Myometrial cell (primary cell): ENCODE results near the gene POLR1H. TPM values are rescaled to one million over a fixed set of nuclear protein-coding genes. Genes with fewer than 3 reads are reported as not detected.

Source experiments
- total RNA-seq: library from RNA; depleted of rRNA; stranded (reverse); fragments of >200 nt; gene quantifications from 2 replicates; pipeline ENCODE4 v1.2.3, GENCODE V29; 2015

Gene POLR1H, protein sequence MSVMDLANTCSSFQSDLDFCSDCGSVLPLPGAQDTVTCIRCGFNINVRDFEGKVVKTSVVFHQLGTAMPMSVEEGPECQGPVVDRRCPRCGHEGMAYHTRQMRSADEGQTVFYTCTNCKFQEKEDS
- total RNA-seq: 33.0 and 40.4 TPM in 2 replicates

DNA sequence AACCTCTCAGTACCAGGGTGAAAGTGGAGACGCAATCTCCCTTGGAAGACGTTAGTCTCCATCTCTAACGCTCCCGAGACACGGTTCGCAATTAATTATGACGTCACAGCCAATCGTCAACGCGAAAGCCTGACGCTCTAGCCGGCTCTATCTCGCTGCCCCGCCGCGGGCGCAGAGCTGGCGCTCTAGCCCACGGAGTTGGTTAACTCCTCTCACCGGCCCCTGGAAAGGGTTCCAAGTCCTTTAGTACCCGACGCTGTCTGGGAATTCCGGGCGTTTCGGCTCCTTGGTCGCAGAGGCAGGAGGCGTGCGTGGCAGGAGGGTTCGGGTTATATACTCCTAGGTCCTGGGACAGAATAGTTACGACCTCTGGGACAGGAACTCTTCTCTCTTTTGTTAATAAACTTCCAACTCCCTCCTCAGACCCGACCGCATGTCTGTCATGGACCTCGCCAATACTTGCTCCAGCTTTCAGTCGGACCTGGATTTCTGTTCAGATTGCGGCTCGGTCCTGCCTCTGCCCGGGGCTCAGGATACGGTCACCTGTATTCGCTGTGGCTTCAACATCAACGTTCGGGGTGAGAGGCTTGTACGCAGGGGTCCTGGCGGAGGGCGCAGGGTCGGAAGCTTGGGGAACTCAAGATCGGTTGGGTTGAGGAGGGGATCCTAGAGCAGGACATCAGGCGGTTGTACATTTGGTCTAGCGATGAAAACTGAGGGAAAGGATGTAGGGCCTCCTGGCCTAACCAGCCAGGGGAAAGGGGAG lies at the start of gene POLR1H:
POLR1H (plus strand) TSS at position 174 of the 766 bp plus-strand sequence; CDS start at position 434, 260 bp downstream.

DNA sequence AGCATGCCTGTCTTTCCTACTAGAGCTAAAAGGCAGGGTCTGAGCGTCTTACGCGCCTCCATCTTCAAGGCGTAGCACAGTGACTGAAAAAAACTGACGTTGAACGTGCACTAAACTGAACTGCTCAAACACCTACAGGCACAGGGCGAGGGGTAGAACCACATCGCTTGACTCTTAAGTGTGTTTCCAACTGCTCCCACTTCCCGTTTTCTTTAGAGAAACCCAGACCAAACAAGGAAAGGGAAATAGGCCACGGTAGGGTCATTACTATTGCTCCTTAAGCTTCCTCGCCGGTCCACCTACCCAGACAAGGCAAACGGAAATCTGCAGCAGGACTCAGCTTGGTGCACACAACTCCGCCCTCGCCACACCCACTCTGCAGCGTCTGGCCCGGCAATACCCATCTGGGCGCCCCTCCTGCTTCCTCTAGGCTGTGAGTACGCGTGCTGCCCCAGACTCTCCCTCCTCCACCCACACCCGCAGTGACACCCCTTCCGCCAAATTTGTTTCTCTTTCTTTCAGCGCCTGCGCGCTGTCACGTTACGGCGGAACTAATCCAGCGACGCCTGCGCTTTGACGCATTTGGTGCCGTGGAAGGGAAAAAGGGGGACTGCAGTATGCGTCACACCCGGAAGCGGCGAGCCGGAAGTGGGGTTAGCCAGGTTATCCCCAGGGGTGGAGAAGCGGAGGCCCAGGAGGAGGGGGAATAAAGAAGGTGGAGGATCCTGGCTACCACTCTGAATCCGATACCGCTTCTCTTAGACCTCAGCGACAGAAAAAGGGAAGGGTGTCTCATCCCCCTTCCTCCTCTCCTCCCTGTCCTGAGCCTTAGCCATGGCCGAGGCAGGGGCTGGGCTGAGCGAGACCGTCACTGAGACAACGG lies 5.8 kb downstream of the POLR1H start, which contains the start of gene PPP1R11:
PPP1R11 (plus strand) TSS at position 622 of the 883 bp plus-strand sequence; CDS start at position 835, 213 bp downstream.

DNA sequence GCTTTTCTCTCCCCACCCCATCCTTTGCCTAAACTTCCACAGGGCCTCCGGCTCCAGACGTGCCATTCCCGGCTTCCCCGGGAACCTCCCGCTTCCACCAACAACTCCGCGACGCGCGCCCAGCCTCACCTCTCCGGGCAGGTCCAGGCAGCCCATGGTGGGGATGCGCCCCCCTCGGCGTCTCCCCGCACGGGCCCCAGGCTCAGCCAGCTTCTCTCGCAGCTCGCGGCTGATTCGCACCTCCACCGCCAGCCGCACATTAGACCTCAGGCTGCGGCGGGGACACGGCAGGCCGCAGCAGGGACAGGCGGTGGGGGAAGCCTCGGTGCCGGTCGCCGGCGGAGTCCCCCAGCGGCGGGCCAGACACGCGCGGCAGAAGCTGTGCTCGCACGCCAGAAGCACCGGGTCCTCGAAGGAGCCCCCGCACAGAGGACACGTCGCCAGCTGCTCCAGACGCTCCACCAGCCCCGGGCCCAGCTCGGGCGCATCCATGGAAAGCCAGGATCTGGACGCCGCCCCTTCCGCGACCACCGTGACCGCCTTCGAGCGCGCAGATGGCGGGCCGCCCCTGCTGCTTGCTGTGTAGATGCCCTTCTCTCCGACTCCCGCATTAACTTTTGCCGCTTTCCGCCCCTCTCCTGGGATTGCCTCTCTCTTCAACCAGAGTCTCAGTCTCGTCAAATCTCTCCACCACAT lies 14.2 kb downstream of the POLR1H start, which contains the start of gene RNF39:
RNF39 (minus strand) TSS at position 676 of the 696 bp plus-strand sequence; CDS start at position 492, 184 bp downstream.

DNA sequence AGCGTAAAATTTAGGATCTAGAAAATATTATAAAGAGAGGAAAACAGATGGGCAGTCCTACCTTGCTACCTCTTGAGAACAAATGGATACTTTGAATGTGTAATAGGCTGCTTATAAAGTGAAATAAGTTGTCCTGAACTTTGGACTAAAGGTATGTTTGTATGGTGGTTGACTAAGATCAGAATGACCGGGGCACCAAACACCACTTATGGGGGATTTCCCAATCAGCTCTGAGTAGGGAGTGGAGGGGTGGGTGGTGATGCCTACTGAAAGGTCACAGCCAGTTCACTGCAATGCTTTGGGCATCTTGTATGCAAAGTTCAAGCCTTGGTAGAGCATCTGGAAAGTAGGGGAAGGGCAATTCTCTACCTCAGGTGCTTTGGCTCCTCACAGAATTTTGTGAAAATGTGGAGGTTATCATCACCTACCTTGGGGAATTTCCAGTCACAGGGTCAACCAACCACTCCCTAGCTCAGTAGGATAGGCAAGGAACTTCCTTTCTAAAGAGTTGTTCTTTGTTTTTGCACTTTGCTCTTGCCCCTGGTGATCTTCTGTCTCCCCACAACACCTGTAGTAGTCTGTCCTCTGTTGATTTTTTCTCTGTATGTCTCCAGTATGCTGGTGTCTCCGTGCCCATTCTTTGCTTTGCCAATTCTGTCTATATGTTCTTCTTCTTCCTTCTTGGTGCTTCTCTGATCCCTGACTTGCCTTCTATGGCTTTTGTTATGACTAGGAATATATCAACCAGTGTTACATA lies 52.1 kb downstream of the POLR1H start, which contains the start of gene TRIM31:
TRIM31 (minus strand) TSS at position 88 of the 757 bp plus-strand sequence. CDS start 285 bp downstream, outside the sequence.

Other genes with a start within 250 kb of the POLR1H start
- not detected in 2 replicates for gene HLA-G, start 233.4 kb upstream of the POLR1H start, total RNA-seq
- 331 and 425 TPM in 2 replicates for gene HLA-A, start 118.7 kb upstream of the POLR1H start, total RNA-seq
- 32.0 and 40.4 TPM in 2 replicates for gene PPP1R11, start 5.9 kb downstream of the POLR1H start, total RNA-seq
- not detected in 2 replicates for gene RNF39, start 14.5 kb downstream of the POLR1H start, total RNA-seq
- gene TRIM31, start 51.8 kb downstream of the POLR1H start, total RNA-seq: not detected in 2 replicates
- gene TRIM40, start 74.9 kb downstream of the POLR1H start, total RNA-seq: not detected in 2 replicates
- not detected in 2 replicates for gene TRIM10, start 99.9 kb downstream of the POLR1H start, total RNA-seq
- gene TRIM15, start 102.3 kb downstream of the POLR1H start, total RNA-seq: not detected in 2 replicates
- 30.8 and 34.9 TPM in 2 replicates for gene TRIM26, start 152.1 kb downstream of the POLR1H start, total RNA-seq